SH-SY5Y (cell line): ENCODE data around the gene AHSG.

Experiments
- GATA2 ChIP-seq: IDR thresholded peaks from 2 replicates; pipeline ENCODE4 v1.6.1; 2011; ENCODE audit warnings: mild to moderate bottlenecking, low read depth, low read length
- GATA3 ChIP-seq: IDR thresholded peaks from 2 replicates; pipeline ENCODE4 v1.6.1; 2011; ENCODE audit warnings: low read depth, mild to moderate bottlenecking, low read length, moderate library complexity

- TF ChIP-seq GATA3 (no peak), GATA2 (no peak)
These were observed 46.1 kb upstream of the AHSG start for GRCh38 chr3:186566772-186567071.
